Heart left ventricle (tissue), 16 donors: Measurements from ENCODE around the gene CCP110. TPM values are rescaled to one million over a fixed set of nuclear protein-coding genes. Genes with fewer than 3 reads are reported as not detected.

ENCODE experiments used
- ATAC-seq, 4 donors: fragments of 200-7000 bp; cut with Tn5 transposase; one replicate each; pipeline ENCODE4 v1.9.1; 2020 to 2022; ENCODE audit warnings: moderate library complexity in 4 of 4, mild to moderate bottlenecking in 3 of 4, moderate number of reproducible peaks in 1 of 4
- DNase-seq, 5 donors: peaks; one replicate each; pipeline ENCODE4 v3.0.0-alpha.2; 2020
- H3K27ac ChIP-seq, 12 donors: fragments of 200-600 bp; sonication (generic) in 4 of 12; one replicate each; pipeline versions ENCODE4 v1.5.0 to v1.8.0; 2016 to 2022; ENCODE audit warnings: mild to moderate bottlenecking in 2 of 12
- H3K27me3 ChIP-seq, 9 donors: fragments of 200-600 bp; sonication (generic) in 2 of 9; one replicate each; pipeline versions ENCODE4 v1.5.1 to v1.8.0; 2016 to 2022; ENCODE audit warnings: mild to moderate bottlenecking in 3 of 9
- H3K36me3 ChIP-seq, 9 donors: fragments of 200-600 bp; sonication (generic) in 2 of 9; one replicate each; pipeline versions ENCODE4 v1.5.0 to v1.8.0; 2018 to 2022; ENCODE audit warnings: mild to moderate bottlenecking in 2 of 9
- H3K4me1 ChIP-seq, 12 donors: fragments of 200-600 bp; sonication (generic) in 4 of 12; one replicate each; pipeline versions ENCODE4 v1.5.0 to v1.8.0; 2016 to 2022; ENCODE audit warnings: mild to moderate bottlenecking in 3 of 12
- H3K4me3 ChIP-seq, 12 donors: fragments of 200-600 bp; sonication (generic) in 4 of 12; one replicate each; pipeline versions ENCODE4 v1.5.0 to v1.8.0; 2017 to 2022; ENCODE audit warnings: mild to moderate bottlenecking in 9 of 12, moderate library complexity in 4 of 12
- H3K9me3 ChIP-seq, 12 donors: fragments of 200-600 bp; sonication (generic) in 4 of 12; one replicate each; pipeline versions ENCODE4 v1.5.0 to v1.8.0; 2016 to 2022; ENCODE audit warnings: mild to moderate bottlenecking in 1 of 12
- POLR2A ChIP-seq, 2 donors: fragments of 450-650 bp; IDR thresholded peaks; one replicate each; pipeline ENCODE4 v1.6.1; 2017; ENCODE audit warnings: antibody characterized with exemption in 2 of 2, mild to moderate bottlenecking in 2 of 2, moderate library complexity in 2 of 2
- WGBS, 4 donors: extraction: QIAGEN DNeasy Blood & Tissue Kit in 2 of 4; methylation state at CpG; one replicate each; pipeline versions ENCODE4 v1.1.5 to v1.1.7; 2013 to 2018; 5-methylcytosine and 5-hydroxymethylcytosine counted together
- intact Hi-C, 10 donors: fragments of 100-400 bp; cut with DNase I; formaldehyde crosslinking; loops; one replicate each; pipeline versions ENCODE4 v1.11.1 to v1.14.2; 2022
- polyA plus RNA-seq, 2 donors: library from polyadenylated mRNA; stranded (reverse); fragments of 200-250 nt; gene quantifications; one replicate each; pipeline ENCODE4 v1.2.3, GENCODE V29; 2013
- total RNA-seq, 9 donors: library from RNA; depleted of rRNA in 2 of 9; stranded (reverse); fragments of >200 nt in 2 of 9; fragmentation: NEBNext Ultra II Directional in 3 of 9; extraction: Animal tissue kit (Norgen Biotek cat#: 25700) in 3 of 9; gene quantifications; one replicate each; pipeline versions ENCODE4 v1.1.0 to v1.2.4, GENCODE V29; 2016 to 2023
- TF ChIP-seq, protein P1 (sequence below), 12 donors: fragments of 200-600 bp; sonication (generic) in 4 of 12; IDR thresholded peaks; one replicate each; pipeline versions ENCODE4 v1.5.0 to v1.8.0; 2018 to 2022; ENCODE audit warnings: antibody characterized with exemption in 12 of 12, mild to moderate bottlenecking in 5 of 12
- donor health status: ischemic (EF 13 %, LVEDD 7.1; RV severe dilation, severe dysfunction).
- donor health status: healthy with polysubstance abuse.
- donor health status: DM: no; HTN: yes; CAD: no.
- donor health status: DM: no; HTN: no; CAD: no.
- donor health status: ischemic (EF 25% LVEDD 6.9; RV normal size, moderate dysfunction).
- donor health status: ischemic (EF 25% LVEDD 5.7; RV mildly dilated, moderate dysfunction).
- donor health status: healthy.
- donor health status: DM: yes; HTN: yes; CAD: no.
- donor health status: ischemic (EF 35%, LVEDD 5.7; RV mildly dilated, moderate dysfunction).
- donor health status: nonischemic (EF 11% LVEDD 7.7; RV severe dilation, severe dysfunction).
- donor health status: DM: yes; HTN: yes; CAD: no.
- donor health status: PGD.
- donor health status: ischemic (EF 29% LVEDD 5.4; RV normal size, mild dysfunction).
- donor health status: nonischemic (EF 23%, LVEDD 6.1; RV moderate dilation, normal function).

Gene CCP110
- total and polyA plus RNA-seq, 11 donors = 3.1 to 13.5 (median 7.7) TPM

DNA sequence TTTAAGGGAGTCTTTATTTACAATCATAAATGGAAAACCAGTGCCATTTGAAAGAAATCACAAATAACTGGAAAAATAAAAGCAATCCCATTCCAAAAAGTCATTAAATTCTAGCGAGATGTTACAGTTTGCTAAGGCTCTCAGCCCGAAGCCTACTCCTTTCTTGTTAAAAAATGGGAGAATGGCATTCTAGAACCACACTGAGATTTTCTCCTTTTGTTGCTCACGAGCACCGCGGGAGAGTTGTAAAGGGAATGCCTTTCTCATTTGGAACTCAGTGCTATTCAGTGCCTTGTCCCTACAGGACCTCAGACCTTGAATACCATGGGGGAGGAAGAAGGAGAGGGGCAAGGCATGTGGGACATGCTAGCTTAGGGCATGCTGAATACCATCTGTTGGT is 38.1 kb upstream of the CCP110 start:
- 89 to 95% (median 90%) methylated on average over 5 of the region's 5 CpGs for WGBS, 4 donors
- TF ChIP-seq, protein P1, sequence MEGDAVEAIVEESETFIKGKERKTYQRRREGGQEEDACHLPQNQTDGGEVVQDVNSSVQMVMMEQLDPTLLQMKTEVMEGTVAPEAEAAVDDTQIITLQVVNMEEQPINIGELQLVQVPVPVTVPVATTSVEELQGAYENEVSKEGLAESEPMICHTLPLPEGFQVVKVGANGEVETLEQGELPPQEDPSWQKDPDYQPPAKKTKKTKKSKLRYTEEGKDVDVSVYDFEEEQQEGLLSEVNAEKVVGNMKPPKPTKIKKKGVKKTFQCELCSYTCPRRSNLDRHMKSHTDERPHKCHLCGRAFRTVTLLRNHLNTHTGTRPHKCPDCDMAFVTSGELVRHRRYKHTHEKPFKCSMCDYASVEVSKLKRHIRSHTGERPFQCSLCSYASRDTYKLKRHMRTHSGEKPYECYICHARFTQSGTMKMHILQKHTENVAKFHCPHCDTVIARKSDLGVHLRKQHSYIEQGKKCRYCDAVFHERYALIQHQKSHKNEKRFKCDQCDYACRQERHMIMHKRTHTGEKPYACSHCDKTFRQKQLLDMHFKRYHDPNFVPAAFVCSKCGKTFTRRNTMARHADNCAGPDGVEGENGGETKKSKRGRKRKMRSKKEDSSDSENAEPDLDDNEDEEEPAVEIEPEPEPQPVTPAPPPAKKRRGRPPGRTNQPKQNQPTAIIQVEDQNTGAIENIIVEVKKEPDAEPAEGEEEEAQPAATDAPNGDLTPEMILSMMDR (IDR thresholded peaks at IDR 0.05) = no peak
- TF ChIP-seq POLR2A (IDR thresholded peaks at IDR 0.05) = no peak
- Histone ChIP-seq H3K4me1 (no peaks in the 10 kb centered on the region), H3K36me3 (no peaks in the 10 kb centered on the region), H3K4me3 (no peak overlapping the region), H3K9me3 (no peaks in the 10 kb centered on the region), H3K27ac (no peak overlapping the region), H3K27me3 (peaks cover 0 to 5% (median 0%) of the 10 kb centered on the region in 9 donors)
- no peak for ATAC-seq
- intact Hi-C loops = no loop called here
- DNase-seq = no peak

DNA sequence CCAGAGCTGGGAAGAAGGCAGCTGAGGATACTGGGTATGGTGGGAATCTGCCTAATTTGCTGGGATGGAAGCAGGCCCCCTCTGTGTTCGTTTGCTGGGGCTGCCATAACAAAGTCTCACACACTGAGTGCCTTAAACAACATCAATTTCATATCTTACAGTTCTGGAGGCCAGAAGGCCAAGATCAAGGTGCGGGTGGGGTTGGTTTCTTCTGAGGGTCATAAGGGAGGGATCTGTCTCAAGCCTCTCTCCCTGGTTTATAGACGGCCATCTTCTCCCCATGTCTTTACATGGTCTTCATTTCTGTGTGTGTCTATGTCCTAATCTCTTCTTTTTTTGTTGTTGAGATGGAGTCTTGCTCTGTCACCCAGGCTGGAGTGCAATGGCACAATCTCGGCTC is 37.7 kb upstream of the CCP110 start:
- TF ChIP-seq POLR2A (IDR thresholded peaks at IDR 0.05) = no peak
- TF ChIP-seq, protein P1 (IDR thresholded peaks at IDR 0.05) = no peak
- no peaks in the 10 kb centered on the region for H3K9me3 ChIP-seq
- 74 to 85% (median 82%) methylated on average over 4 of the region's 4 CpGs for WGBS, 4 donors

DNA sequence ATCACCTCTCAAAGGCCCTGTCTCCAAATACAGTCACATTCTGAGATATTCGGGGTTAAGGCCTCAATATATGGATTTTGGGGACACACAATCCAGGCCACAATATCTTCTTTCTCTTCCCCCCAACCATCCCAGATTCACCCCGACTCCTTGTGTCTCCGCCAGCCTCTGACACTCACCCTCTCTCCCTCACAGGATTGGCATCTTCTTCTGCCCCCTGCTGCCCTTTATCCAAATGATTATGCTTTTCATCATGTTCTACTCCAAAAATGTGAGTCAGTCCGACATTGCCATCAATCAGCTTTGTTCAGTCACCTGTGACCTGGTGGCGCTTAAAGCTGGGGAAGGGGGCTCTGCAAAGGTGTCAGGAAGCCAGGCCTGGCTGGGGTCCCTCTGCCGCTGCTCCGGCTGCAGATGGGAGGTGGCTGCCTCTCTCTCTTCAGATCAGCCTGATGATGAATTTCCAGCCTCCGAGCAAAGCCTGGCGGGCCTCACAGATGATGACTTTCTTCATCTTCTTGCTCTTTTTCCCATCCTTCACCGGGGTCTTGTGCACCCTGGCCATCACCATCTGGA is 36.9 kb upstream of the CCP110 start:
- Histone ChIP-seq H3K27ac (no peak overlapping the region), H3K9me3 (no peaks in the 10 kb centered on the region), H3K4me3 (no peak overlapping the region), H3K27me3 (peaks cover 0 to 4% (median 0%) of the 10 kb centered on the region in 9 donors), H3K4me1 (no peaks in the 10 kb centered on the region), H3K36me3 (no peaks in the 10 kb centered on the region)
- no peak for ATAC-seq
- intact Hi-C loops = no loop called here
- WGBS, 4 donors = 85 to 88% (median 86%) methylated on average over 10 of the region's 10 CpGs
- no peak for TF ChIP-seq POLR2A (IDR thresholded peaks at IDR 0.05)
- TF ChIP-seq, protein P1 (IDR thresholded peaks at IDR 0.05) = no peak
- DNase-seq = no peak

More for the DNA sequence above, 37.7 kb upstream of the CCP110 start:
- DNase-seq = no peak
- Histone ChIP-seq H3K4me3 (no peak overlapping the region), H3K4me1 (no peaks in the 10 kb centered on the region), H3K27ac (no peak overlapping the region), H3K27me3 (peaks cover 0 to 5% (median 0%) of the 10 kb centered on the region in 9 donors), H3K36me3 (no peaks in the 10 kb centered on the region)
- no peak for ATAC-seq
- intact Hi-C loops = no loop called here

- WGBS, 4 donors = 50 to 56% (median 54%) methylated on average over 4 of the region's 4 CpGs
Observed at GRCh38 chr16:19488213-19488640, 35.5 kb upstream of the CCP110 start.

More at GRCh38 chr16:19488213-19488640, 35.5 kb upstream of the CCP110 start:
- no peaks in the 10 kb centered on the region for H3K9me3 ChIP-seq
- H3K36me3 ChIP-seq = no peaks in the 10 kb centered on the region
- H3K4me3 ChIP-seq = no peak overlapping the region
- H3K4me1 ChIP-seq = no peaks in the 10 kb centered on the region
- no peak overlapping the region for H3K27ac ChIP-seq
- no peak for TF ChIP-seq POLR2A (IDR thresholded peaks at IDR 0.05)
- TF ChIP-seq, protein P1 (IDR thresholded peaks at IDR 0.05) = no peak
- H3K27me3 ChIP-seq = no peaks in the 10 kb centered on the region
- intact Hi-C loops = no loop called here
- ATAC-seq (peak in 1 of 4 donors; percentile 36), DNase-seq (no peak)
